Testis (tissue), 3 donors: Measurements from ENCODE around the gene KRT7. TPM values are rescaled to one million over a fixed set of nuclear protein-coding genes. Genes with fewer than 3 reads are reported as not detected.

ENCODE experiments used
- DNase-seq: peaks from one replicate; pipeline ENCODE4 v3.0.0-alpha.2; 2019
- H3K27ac ChIP-seq, 2 donors: fragments of 200-600 bp; sonication (generic); one replicate each; pipeline ENCODE4 v1.5.1; 2019
- H3K27me3 ChIP-seq: fragments of 200-600 bp; sonication (generic); one replicate; pipeline ENCODE4 v1.5.1; 2019
- H3K36me3 ChIP-seq: fragments of 200-600 bp; sonication (generic); one replicate; pipeline ENCODE4 v1.5.1; 2017; ENCODE audit warnings: low read depth; ENCODE audit errors: missing control alignments
- H3K4me1 ChIP-seq: fragments of 200-600 bp; sonication (generic); one replicate; pipeline ENCODE4 v1.5.1; 2019
- H3K4me3 ChIP-seq, 2 donors: fragments of 200-600 bp; sonication (generic); one replicate each; pipeline ENCODE4 v1.5.1; 2017 to 2019
- H3K9me3 ChIP-seq: fragments of 200-600 bp; sonication (generic); one replicate; pipeline ENCODE4 v1.5.1; 2017
- CTCF ChIP-seq, 3 experiments: fragments of 450-650 bp in 2 of 3; fragments of 200-600 bp in 1 of 3; sonication (generic) in 1 of 3; IDR thresholded peaks; one replicate each; pipeline ENCODE4 v1.5.1; 2016 to 2019; ENCODE audit warnings: antibody characterized with exemption in 3 of 3, mild to moderate bottlenecking in 2 of 3, moderate library complexity in 1 of 3
- POLR2A ChIP-seq: fragments of 450-650 bp; IDR thresholded peaks from one replicate; pipeline ENCODE4 v1.6.1; 2017; ENCODE audit warnings: antibody characterized with exemption, mild to moderate bottlenecking, moderate library complexity
- WGBS, 2 donors: methylation state at CpG; one replicate each; pipeline ENCODE4 v1.1.5; 2018; 5-methylcytosine and 5-hydroxymethylcytosine counted together
- intact Hi-C: fragments of 100-400 bp; cut with DNase I; formaldehyde crosslinking; loops from one replicate; pipeline ENCODE4 v1.15.1; 2023; ENCODE audit warnings: low total_unique reads
- polyA plus RNA-seq: library from polyadenylated mRNA; stranded (reverse); fragments of 350-450 nt; fragmentation: Illumina TruSeq; extraction: RNeasy Lipid Tissue Mini Kit (QIAGEN cat#74804); gene quantifications from one replicate; pipeline ENCODE4 v1.2.3, GENCODE V29; 2014; ENCODE audit warnings: low read depth, low replicate concordance; ENCODE audit not compliant: insufficient read depth
- total RNA-seq, 2 donors: library from RNA; depleted of rRNA; stranded (reverse); fragments of >200 nt; gene quantifications; one replicate each; pipeline ENCODE4 v1.2.3, GENCODE V29; 2016

Gene KRT7
- total and polyA plus RNA-seq, 3 donors from 2014 or later, result 3.3 to 19.3 (median 6.9) TPM

GRCh38 chr12:52231305-52232202, 1.5 kb upstream of the KRT7 start:
- Histone ChIP-seq H3K27me3 (no peaks in the 10 kb centered on the region), H3K36me3 (no peaks in the 10 kb centered on the region), H3K4me1 (no peaks in the 10 kb centered on the region), H3K9me3 (no peaks in the 10 kb centered on the region), H3K4me3 (no peak overlapping the region), H3K27ac (no peak overlapping the region)
- WGBS, 2 donors, result 64 to 81% methylated on average over 14 to 16 of the region's 16 CpGs
- no peak for DNase-seq
- intact Hi-C loops, result no loop called here
- TF ChIP-seq POLR2A (no peak), CTCF (IDR thresholded peaks at IDR 0.05) (no peak)

GRCh38 chr12:52232203-52232673, 805 bp upstream of the KRT7 start:
- no peak overlapping the region for H3K27ac ChIP-seq
- 42 to 51% methylated on average over 10 to 12 of the region's 12 CpGs for WGBS, 2 donors
- TF ChIP-seq CTCF (IDR thresholded peaks at IDR 0.05), result no peak
- TF ChIP-seq POLR2A, result no peak
- no peak for DNase-seq
- H3K4me3 ChIP-seq, result peak overlapping the region in 1 of 2 donors; percentile 24
- H3K36me3 ChIP-seq, result no peaks in the 10 kb centered on the region
- H3K4me1 ChIP-seq, result no peaks in the 10 kb centered on the region
- no peaks in the 10 kb centered on the region for H3K9me3 ChIP-seq
- intact Hi-C loops, result no loop called here
- H3K27me3 ChIP-seq, result no peaks in the 10 kb centered on the region

- Histone ChIP-seq H3K36me3 (no peaks in the 10 kb centered on the region), H3K9me3 (no peaks in the 10 kb centered on the region), H3K4me3 (peak overlapping the region; percentile 24), H3K27ac (no peak overlapping the region), H3K4me1 (no peaks in the 10 kb centered on the region), H3K27me3 (no peaks in the 10 kb centered on the region)
- no peak for DNase-seq
- WGBS, 2 donors, result 26 to 30% methylated on average over 24 to 31 of the region's 40 CpGs
- intact Hi-C loops, result no loop called here
- TF ChIP-seq POLR2A (no peak), CTCF (IDR thresholded peaks at IDR 0.05) (no peak)
These were observed 592 bp downstream of the KRT7 start for GRCh38 chr12:52233462-52234207.

- no peaks in the 10 kb centered on the region for H3K9me3 ChIP-seq
- H3K27me3 ChIP-seq, result no peaks in the 10 kb centered on the region
- H3K4me3 ChIP-seq, result no peak overlapping the region
- no peak for DNase-seq
- no peaks in the 10 kb centered on the region for H3K4me1 ChIP-seq
- TF ChIP-seq POLR2A (no peak), CTCF (IDR thresholded peaks at IDR 0.05) (no peak)
- no peak overlapping the region for H3K27ac ChIP-seq
- H3K36me3 ChIP-seq, result no peaks in the 10 kb centered on the region
- WGBS, 2 donors, result 44 to 75% methylated on average over 5 to 10 of the region's 10 CpGs
- intact Hi-C loops, result no loop called here
These were observed 1.3 kb downstream of the KRT7 start for GRCh38 chr12:52234223-52234810.
